Loucy (cell line): ENCODE measurements around the gene SRC.

Source experiments
- EZH2phosphoT487 ChIP-seq: fragments of 200-600 bp; IDR thresholded peaks from 2 replicates; pipeline ENCODE4 v1.6.1; 2018; ENCODE audit warnings: antibody characterized with exemption, mild to moderate bottlenecking, moderate library complexity, borderline replicate concordance
- TF ChIP-seq, protein P1 (sequence below): fragments of 200-600 bp; sonication (generic); conservative IDR thresholded peaks from 2 replicates; pipeline ENCODE4 v1.5.1; 2014; ENCODE audit warnings: mild to moderate bottlenecking, antibody characterized with exemption, low read length

DNA sequence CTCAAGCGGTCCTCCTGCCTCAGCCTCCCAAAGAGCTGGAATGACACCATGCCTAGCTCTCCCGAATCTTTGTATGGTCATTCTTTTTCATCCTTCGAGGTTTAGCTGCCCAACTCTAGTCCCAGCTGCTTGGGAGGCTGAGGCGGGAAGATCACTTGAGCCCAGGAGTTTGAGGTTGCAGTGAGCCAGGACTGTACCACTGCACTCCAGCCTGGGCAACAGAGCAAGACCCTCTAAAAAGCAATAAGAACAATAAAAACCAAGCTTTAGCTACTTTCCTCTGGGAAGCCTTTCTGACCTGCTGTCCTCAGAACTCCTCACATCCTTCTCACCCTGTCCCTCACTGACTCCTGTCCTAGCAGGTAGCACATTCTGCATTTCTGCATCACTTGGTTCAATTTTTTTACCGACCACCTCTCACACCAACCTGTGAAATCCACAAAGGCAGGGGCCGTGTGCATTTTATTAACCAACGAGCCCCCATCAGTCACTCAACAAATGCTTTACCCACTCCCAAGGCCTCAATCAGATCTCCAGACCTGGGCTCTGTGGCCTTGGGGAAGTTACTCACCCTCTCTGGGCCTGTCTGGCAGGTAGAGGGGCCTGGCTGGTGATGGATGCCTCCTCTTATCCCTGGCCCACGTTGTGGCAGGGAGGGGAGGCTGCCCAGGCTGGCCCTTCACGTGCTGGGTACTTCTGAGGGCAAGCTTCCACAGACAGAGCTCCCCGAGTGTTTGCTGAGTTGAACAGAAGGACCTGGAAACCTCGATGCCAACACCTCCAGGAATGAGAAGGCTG is 14.7 kb upstream of the SRC start:
- TF ChIP-seq, protein P1, sequence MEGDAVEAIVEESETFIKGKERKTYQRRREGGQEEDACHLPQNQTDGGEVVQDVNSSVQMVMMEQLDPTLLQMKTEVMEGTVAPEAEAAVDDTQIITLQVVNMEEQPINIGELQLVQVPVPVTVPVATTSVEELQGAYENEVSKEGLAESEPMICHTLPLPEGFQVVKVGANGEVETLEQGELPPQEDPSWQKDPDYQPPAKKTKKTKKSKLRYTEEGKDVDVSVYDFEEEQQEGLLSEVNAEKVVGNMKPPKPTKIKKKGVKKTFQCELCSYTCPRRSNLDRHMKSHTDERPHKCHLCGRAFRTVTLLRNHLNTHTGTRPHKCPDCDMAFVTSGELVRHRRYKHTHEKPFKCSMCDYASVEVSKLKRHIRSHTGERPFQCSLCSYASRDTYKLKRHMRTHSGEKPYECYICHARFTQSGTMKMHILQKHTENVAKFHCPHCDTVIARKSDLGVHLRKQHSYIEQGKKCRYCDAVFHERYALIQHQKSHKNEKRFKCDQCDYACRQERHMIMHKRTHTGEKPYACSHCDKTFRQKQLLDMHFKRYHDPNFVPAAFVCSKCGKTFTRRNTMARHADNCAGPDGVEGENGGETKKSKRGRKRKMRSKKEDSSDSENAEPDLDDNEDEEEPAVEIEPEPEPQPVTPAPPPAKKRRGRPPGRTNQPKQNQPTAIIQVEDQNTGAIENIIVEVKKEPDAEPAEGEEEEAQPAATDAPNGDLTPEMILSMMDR: no peak
- TF ChIP-seq EZH2phosphoT487: no peak
